Esophagus (tissue), 2 donors: Measurements from ENCODE around the gene ACTL8. TPM values are rescaled to one million over a fixed set of nuclear protein-coding genes. Genes with fewer than 3 reads are reported as not detected.

ENCODE experiments used
- H3K27ac ChIP-seq, 2 donors: one replicate each; pipeline ENCODE4 v1.5.1; 2013; ENCODE audit warnings: low read depth in 2 of 2, mild to moderate bottlenecking in 2 of 2, inconsistent platforms in 1 of 2, low read length in 1 of 2, moderate library complexity in 1 of 2
- H3K27me3 ChIP-seq, 2 donors: one replicate each; pipeline ENCODE4 v1.6.1; 2013; ENCODE audit warnings: low read length in 2 of 2, control low read depth in 1 of 2, mild to moderate bottlenecking in 1 of 2; ENCODE audit not compliant: insufficient read depth in 2 of 2, control insufficient read depth in 1 of 2
- H3K36me3 ChIP-seq, 2 donors: one replicate each; pipeline ENCODE4 v1.6.1; 2013; ENCODE audit warnings: low read length in 1 of 2; ENCODE audit not compliant: control insufficient read depth in 2 of 2, insufficient read depth in 2 of 2
- H3K4me1 ChIP-seq, 2 donors: one replicate each; pipeline ENCODE4 v1.6.1; 2013; ENCODE audit warnings: low read length in 1 of 2; ENCODE audit not compliant: control insufficient read depth in 2 of 2, insufficient read depth in 2 of 2
- H3K4me3 ChIP-seq, 2 donors: one replicate each; pipeline ENCODE4 v1.5.1; 2013; ENCODE audit warnings: low read length in 2 of 2, mild to moderate bottlenecking in 2 of 2, low read depth in 1 of 2, moderate library complexity in 1 of 2
- H3K9me3 ChIP-seq, 2 donors: one replicate each; pipeline ENCODE4 v1.6.1; 2013; ENCODE audit warnings: mild to moderate bottlenecking in 2 of 2, low read depth in 1 of 2, low read length in 1 of 2, moderate library complexity in 1 of 2; ENCODE audit not compliant: control insufficient read depth in 2 of 2, insufficient read depth in 1 of 2
- WGBS, 2 donors: extraction: QIAGEN DNeasy Blood & Tissue Kit; methylation state at CpG; one replicate each; pipeline ENCODE4 v1.1.7; 2013; 5-methylcytosine and 5-hydroxymethylcytosine counted together
- polyA plus RNA-seq, 2 donors: library from polyadenylated mRNA; stranded (reverse); fragments of 200-250 nt; gene quantifications; one replicate each; pipeline ENCODE4 v1.2.3, GENCODE V29; 2013
- donor health status: healthy with polysubstance abuse.
- donor health status: Bipolar disorder and iron deficiency.

Gene ACTL8
- polyA plus RNA-seq, 2 donors: 0.12 TPM; not detected in 1

DNA sequence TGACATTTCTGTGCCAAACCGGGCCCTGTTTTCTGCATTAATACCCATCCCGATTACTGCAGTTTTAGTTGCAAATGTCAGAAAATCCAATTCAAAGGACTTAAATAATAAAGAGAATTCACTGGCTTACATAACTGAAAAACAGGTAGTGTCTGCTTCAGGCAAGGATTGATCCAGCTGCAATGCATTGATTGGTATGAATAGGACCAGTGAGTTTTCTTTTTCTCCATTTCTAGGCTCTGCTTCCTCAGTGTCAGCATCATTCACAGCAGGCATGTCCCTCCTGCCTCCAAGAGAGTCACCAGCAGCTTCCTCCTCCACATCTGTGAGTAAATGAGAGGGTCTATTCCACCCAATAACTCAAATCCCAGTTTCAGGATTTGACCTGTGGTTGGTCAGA lies 33.7 kb upstream of the ACTL8 start:
- Histone ChIP-seq H3K4me3 (no peak overlapping the region), H3K27me3 (no peaks in the 10 kb centered on the region), H3K4me1 (no peaks in the 10 kb centered on the region), H3K27ac (no peak overlapping the region), H3K9me3 (no peaks in the 10 kb centered on the region), H3K36me3 (no peaks in the 10 kb centered on the region)
- WGBS, 2 donors: 93 to 100% methylated on average over 2 of the region's 2 CpGs

DNA sequence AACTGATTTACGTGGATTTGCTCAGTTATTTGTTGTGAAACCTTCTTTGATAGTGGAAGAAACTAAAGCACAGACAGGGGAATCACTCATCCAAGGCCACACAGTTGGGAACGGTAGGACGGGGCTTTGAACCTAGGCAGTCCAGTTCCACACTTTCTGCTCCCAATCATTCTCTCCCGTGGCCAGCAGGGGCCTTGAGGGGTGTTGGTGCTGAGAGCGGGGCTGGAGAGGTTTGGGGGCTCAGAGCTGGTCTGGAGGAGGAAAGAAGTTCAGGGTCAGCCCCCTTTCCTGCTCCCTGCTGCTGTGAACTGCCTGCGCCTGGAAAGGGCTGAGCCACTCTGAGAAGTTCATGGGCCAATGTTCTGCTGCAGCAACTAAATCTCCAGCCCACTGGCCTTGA lies 31.4 kb upstream of the ACTL8 start:
- Histone ChIP-seq H3K4me3 (no peak overlapping the region), H3K27ac (no peak overlapping the region), H3K27me3 (no peaks in the 10 kb centered on the region), H3K36me3 (no peaks in the 10 kb centered on the region), H3K9me3 (no peaks in the 10 kb centered on the region), H3K4me1 (no peaks in the 10 kb centered on the region)
- 49 to 50% methylated on average over 6 of the region's 6 CpGs for WGBS, 2 donors

DNA sequence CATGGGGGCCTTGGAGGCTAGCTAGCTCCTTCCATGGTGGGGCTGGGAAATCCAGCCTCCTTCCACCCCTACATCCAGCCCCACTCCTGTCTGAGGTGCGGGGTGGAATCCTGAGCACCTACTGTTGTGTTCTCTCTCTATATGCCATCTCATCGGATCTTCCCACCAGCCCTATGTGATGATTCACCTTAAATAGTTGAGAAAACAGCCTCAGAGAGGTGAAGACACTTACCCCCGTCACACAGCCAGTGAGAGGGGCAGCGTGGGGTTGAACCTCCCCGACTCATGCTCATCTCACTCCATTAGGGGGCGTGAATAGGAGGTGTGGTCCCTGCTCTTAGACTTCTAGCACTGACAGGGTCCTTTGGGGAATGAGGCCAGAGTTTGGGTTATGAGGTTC lies 31.0 kb upstream of the ACTL8 start:
- 84 to 85% methylated on average over 6 of the region's 6 CpGs for WGBS, 2 donors
- H3K27ac ChIP-seq: no peak overlapping the region
- no peak overlapping the region for H3K4me3 ChIP-seq
- H3K9me3 ChIP-seq: no peaks in the 10 kb centered on the region
- no peaks in the 10 kb centered on the region for H3K36me3 ChIP-seq
- H3K4me1 ChIP-seq: no peaks in the 10 kb centered on the region
- H3K27me3 ChIP-seq: no peaks in the 10 kb centered on the region

DNA sequence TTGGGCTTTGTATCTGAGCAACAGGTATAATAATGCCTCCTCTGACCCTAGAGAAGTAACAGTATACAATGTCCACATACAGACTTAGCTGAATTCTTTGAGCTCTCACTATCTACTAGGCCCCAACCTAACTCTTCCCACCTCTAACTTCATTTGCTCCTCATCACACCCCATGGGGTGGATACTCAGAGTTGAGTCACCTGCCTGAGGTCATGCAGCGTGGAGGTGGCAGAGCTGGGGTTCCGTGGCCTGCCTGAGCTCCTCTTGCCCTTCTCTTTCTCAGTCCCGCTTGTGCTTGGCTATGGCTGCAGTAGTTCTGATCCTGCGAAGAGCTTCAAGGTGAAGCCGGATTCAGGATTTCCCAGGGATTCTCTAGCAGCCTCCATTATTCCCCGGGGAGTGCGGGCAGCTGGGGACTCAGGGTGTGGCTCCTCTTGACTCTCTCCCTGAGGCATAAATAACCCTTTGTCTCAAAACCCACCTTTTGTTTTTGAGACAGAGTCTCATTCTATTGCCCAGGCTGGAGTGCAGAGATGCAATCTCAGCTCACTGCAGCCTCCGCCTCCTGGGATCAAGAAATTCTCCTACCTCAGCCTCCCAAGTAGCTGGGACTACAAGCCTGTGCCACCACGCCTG lies 29.9 kb upstream of the ACTL8 start:
- no peak overlapping the region for H3K4me3 ChIP-seq
- no peaks in the 10 kb centered on the region for H3K4me1 ChIP-seq
- no peak overlapping the region for H3K27ac ChIP-seq
- no peaks in the 10 kb centered on the region for H3K36me3 ChIP-seq
- no peaks in the 10 kb centered on the region for H3K27me3 ChIP-seq
- H3K9me3 ChIP-seq: no peaks in the 10 kb centered on the region
- WGBS, 2 donors: 77 to 84% methylated on average over 9 of the region's 9 CpGs

DNA sequence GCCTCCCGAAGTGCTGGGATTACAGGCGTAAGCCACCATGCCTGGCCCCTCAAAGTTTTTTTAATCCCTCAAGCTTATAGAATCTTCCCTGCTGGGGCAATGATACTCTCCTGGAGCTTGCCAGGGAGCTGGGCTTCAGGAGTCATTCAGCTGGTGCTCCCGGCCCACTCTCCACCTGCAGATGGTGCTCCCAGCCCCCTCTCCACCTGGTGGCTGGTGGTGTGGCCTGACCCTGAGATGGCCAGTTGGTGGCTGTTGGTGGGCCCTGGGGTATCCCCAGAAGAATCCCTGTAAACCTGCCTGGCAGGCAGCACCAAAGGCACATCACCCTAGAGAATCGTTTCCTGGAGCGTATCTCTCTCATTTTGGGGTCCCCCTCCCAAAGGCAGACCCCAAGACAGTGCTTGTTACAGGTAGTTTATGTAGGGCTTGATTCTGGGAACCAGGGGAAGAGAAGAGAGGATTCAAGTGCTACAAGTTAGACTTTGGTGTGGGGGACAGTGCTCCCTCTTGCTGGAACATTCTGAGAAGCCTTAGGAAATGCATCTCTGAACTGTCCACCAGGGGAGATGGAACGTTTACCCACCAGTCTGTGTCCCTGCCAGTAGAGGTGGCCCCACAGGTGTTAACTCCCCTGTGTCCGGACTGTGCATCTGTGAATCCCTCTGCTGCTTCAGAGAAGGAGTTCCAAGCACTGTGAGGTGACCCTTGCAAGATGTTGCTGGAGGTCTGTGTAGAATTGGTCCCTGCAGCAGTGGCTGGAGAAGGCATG lies 29.1 kb upstream of the ACTL8 start:
- WGBS, 2 donors: 65 to 66% methylated on average over 7 of the region's 7 CpGs
- Histone ChIP-seq H3K36me3 (no peaks in the 10 kb centered on the region), H3K27ac (no peak overlapping the region), H3K27me3 (no peaks in the 10 kb centered on the region), H3K4me3 (no peak overlapping the region), H3K4me1 (no peaks in the 10 kb centered on the region), H3K9me3 (peaks cover 0 to 3% of the 10 kb centered on the region in 2 donors)

DNA sequence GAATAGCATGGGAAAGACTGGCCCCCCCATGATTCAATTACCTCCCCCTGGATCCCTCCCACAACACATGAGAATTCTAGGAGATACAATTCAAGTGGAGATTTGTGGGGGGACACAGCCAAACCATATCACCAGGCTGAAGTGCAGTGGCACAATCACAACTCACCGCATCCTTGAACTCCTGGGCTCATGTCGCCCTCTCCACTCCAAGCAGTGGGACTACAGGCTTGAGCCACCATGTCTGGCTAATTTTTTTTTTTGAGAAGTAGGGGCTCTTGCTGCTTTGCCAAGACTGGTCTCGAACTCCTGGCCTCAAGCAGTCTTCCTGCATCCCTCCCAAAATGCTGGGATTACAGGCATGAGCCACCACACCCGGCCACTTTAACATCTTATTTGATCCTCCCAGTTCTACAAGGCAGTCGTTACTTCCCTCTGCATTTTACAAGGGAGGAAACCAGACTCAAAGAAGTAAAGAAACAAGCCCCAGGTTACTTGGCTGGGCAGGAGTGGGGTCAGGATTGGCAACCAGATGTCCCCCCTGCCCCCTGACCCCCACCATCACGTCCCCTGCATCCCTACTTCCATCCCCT lies 26.9 kb upstream of the ACTL8 start:
- Histone ChIP-seq H3K27ac (no peak overlapping the region), H3K4me3 (no peak overlapping the region), H3K27me3 (no peaks in the 10 kb centered on the region), H3K4me1 (no peaks in the 10 kb centered on the region), H3K36me3 (no peaks in the 10 kb centered on the region), H3K9me3 (peaks cover 0 to 3% of the 10 kb centered on the region in 2 donors)
- WGBS, 2 donors: 76 to 82% methylated on average over 6 of the region's 6 CpGs

DNA sequence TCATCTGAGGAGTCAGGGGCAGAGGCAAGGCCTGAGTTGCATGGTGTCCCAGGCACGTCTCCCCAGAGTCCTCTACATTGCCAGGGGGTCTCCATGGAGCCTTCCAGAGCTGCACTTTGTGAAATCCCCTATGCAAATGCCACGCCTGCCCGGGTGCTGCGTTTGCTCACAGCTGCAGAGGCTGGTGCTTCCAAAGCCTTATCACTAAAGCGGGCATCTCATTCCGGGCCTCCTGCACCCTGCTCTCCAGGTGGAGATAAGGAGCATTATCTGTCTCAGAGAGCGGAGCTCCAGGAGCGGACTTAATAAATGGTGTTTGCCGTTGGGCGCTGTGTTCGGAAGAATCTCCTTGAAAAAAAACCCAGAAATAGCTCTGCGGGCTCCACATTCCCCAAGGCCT lies 25.9 kb upstream of the ACTL8 start:
- 59 to 78% methylated on average over 12 of the region's 12 CpGs for WGBS, 2 donors
- H3K4me1 ChIP-seq: no peaks in the 10 kb centered on the region
- H3K4me3 ChIP-seq: no peak overlapping the region
- H3K27ac ChIP-seq: no peak overlapping the region
- peaks cover 0 to 3% of the 10 kb centered on the region in 2 donors for H3K9me3 ChIP-seq
- no peaks in the 10 kb centered on the region for H3K36me3 ChIP-seq
- H3K27me3 ChIP-seq: no peaks in the 10 kb centered on the region

DNA sequence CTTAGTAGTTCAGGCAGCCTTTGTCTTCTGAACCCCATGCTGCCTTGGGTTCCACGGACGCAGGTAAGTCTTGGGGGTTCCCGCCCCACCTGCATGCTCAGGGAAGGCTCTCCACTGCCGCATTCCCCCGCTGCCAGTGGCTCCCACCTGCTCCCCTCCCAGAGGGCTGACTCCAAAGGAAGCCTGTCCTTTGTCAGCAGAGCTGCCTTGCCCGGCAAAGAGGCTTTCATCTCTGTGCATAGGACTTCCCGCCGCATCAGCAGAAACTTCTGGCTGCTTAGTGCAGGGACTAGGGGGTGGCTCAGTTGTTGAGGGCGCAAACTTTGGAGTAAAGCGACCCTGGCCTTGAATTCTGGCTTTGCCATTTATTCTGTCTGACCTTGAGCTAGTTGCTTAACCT lies 25.2 kb upstream of the ACTL8 start:
- Histone ChIP-seq H3K9me3 (peaks cover 0 to 3% of the 10 kb centered on the region in 2 donors), H3K4me1 (no peaks in the 10 kb centered on the region), H3K27me3 (no peaks in the 10 kb centered on the region), H3K4me3 (no peak overlapping the region), H3K36me3 (no peaks in the 10 kb centered on the region), H3K27ac (no peak overlapping the region)
- 73 to 81% methylated on average over 10 of the region's 10 CpGs for WGBS, 2 donors

DNA sequence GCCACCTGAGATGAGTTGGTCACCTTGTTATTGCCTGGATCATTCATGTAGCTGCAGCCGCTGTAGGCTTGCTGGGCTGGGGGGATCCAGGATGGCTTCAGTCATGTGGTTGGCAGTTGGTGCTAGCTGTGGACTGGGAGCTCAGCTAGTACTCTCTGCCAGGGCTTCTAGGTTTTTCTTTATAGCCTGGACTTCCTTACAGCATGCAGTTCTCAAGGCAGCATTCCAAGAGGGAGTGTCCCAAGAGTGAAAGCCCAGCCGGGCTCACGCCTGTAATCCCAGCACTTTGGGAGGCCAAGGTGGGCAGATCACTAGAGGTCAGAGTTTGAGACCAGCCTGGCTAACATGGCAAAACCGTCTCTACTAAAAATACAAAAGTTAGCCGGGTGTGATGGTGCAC lies 23.7 kb upstream of the ACTL8 start:
- H3K9me3 ChIP-seq: peaks cover 0 to 3% of the 10 kb centered on the region in 2 donors
- H3K4me1 ChIP-seq: no peaks in the 10 kb centered on the region
- no peaks in the 10 kb centered on the region for H3K36me3 ChIP-seq
- 66 to 73% methylated on average over 5 of the region's 5 CpGs for WGBS, 2 donors
- H3K27me3 ChIP-seq: no peaks in the 10 kb centered on the region
- no peak overlapping the region for H3K4me3 ChIP-seq
- no peak overlapping the region for H3K27ac ChIP-seq
